Liver (tissue), 9 donors: ENCODE results near the gene GTF2F2. TPM values are rescaled to one million over a fixed set of nuclear protein-coding genes. Genes with fewer than 3 reads are reported as not detected.

Experiments used
- DNase-seq: peaks from one replicate; pipeline ENCODE4 v3.0.0-alpha.2; 2017; ENCODE audit warnings: low spot score
- H3K27ac ChIP-seq, 2 donors: one replicate each; pipeline ENCODE4 v1.7.0; 2013; ENCODE audit warnings: inconsistent platforms in 2 of 2, low read length in 2 of 2, control low read depth in 1 of 2, low read depth in 1 of 2, mild to moderate bottlenecking in 1 of 2
- H3K27me3 ChIP-seq, 4 donors: one replicate each; pipeline versions ENCODE4 v1.6.1 to v1.7.0; 2013; ENCODE audit warnings: low read length in 3 of 4, inconsistent platforms in 1 of 4, mild to moderate bottlenecking in 1 of 4, moderate library complexity in 1 of 4; ENCODE audit not compliant: control insufficient read depth in 4 of 4, insufficient read depth in 4 of 4
- H3K36me3 ChIP-seq, 4 donors: one replicate each; pipeline versions ENCODE4 v1.6.1 to v1.7.0; 2013; ENCODE audit warnings: low read length in 3 of 4, mild to moderate bottlenecking in 3 of 4, low read depth in 1 of 4, moderate library complexity in 1 of 4; ENCODE audit not compliant: control insufficient read depth in 4 of 4, insufficient read depth in 3 of 4
- H3K4me1 ChIP-seq, 4 donors: one replicate each; pipeline versions ENCODE4 v1.6.1 to v1.7.0; 2013; ENCODE audit warnings: low read length in 3 of 4, mild to moderate bottlenecking in 3 of 4, moderate library complexity in 1 of 4; ENCODE audit not compliant: control insufficient read depth in 4 of 4, insufficient read depth in 4 of 4
- H3K4me3 ChIP-seq, 3 donors: one replicate each; pipeline versions ENCODE4 v1.6.1 to v1.7.0; 2013; ENCODE audit warnings: low read length in 3 of 3, control low read depth in 1 of 3, low read depth in 1 of 3, mild to moderate bottlenecking in 1 of 3
- H3K9ac ChIP-seq, 2 donors: one replicate each; pipeline ENCODE4 v1.7.0; 2013; ENCODE audit warnings: low read length in 2 of 2, mild to moderate bottlenecking in 2 of 2, moderate library complexity in 2 of 2, control low read depth in 1 of 2, low read depth in 1 of 2
- H3K9me3 ChIP-seq, 4 donors: one replicate each; pipeline versions ENCODE4 v1.6.1 to v1.7.0; 2013; ENCODE audit warnings: low read length in 3 of 4; ENCODE audit not compliant: control insufficient read depth in 4 of 4
- ATF3 ChIP-seq: IDR thresholded peaks from 2 replicates; pipeline ENCODE4 v1.6.1; 2016; ENCODE audit warnings: antibody characterized with exemption
- EGR1 ChIP-seq, 2 donors: IDR thresholded peaks; 2 replicates each; pipeline ENCODE4 v1.6.1; 2016 to 2018; ENCODE audit warnings: antibody characterized with exemption in 2 of 2, low read depth in 2 of 2
- FOXA1 ChIP-seq: IDR thresholded peaks from 2 replicates; pipeline ENCODE4 v1.6.1; 2016; ENCODE audit warnings: antibody characterized with exemption
- FOXA2 ChIP-seq: IDR thresholded peaks from 2 replicates; pipeline ENCODE4 v1.6.1; 2016; ENCODE audit warnings: antibody characterized with exemption
- GABPA ChIP-seq, 2 donors: IDR thresholded peaks in 1 of 2; conservative IDR thresholded peaks in 1 of 2; 2 replicates each; pipeline ENCODE4 v1.6.1; 2016; ENCODE audit warnings: antibody characterized with exemption in 2 of 2, mild to moderate bottlenecking in 1 of 2, moderate library complexity in 1 of 2
- JUND ChIP-seq, 2 donors: IDR thresholded peaks; 2 replicates each; pipeline ENCODE4 v1.6.1; 2016; ENCODE audit warnings: antibody characterized with exemption in 2 of 2
- NR2F2 ChIP-seq: IDR thresholded peaks from 2 replicates; pipeline ENCODE4 v1.6.1; 2016; ENCODE audit warnings: antibody characterized with exemption
- RAD21 ChIP-seq, 2 donors: IDR thresholded peaks; 2 replicates each; pipeline ENCODE4 v1.6.1; 2016; ENCODE audit warnings: antibody characterized with exemption in 2 of 2, mild to moderate bottlenecking in 2 of 2
- SP1 ChIP-seq: IDR thresholded peaks from 2 replicates; pipeline ENCODE4 v1.6.1; 2018; ENCODE audit warnings: antibody characterized with exemption, mild to moderate bottlenecking
- TAF1 ChIP-seq: conservative IDR thresholded peaks from 2 replicates; pipeline ENCODE4 v1.6.1; 2016; ENCODE audit warnings: antibody characterized with exemption, mild to moderate bottlenecking
- ZBTB33 ChIP-seq: IDR thresholded peaks from 2 replicates; pipeline ENCODE4 v1.6.1; 2016; ENCODE audit warnings: antibody characterized with exemption
- WGBS: extraction: QIAGEN DNeasy Blood & Tissue Kit; methylation state at CpG from one replicate; pipeline ENCODE4 v1.1.7; 2013; 5-methylcytosine and 5-hydroxymethylcytosine counted together
- polyA plus RNA-seq, 2 donors: library from polyadenylated mRNA; stranded (reverse) in 1 of 2; unstranded in 1 of 2; fragments of 200-250 nt in 1 of 2; fragments of >200 nt in 1 of 2; fragmentation: Nextera tagmentation in 1 of 2; extraction: Ambion mirVana in 1 of 2; gene quantifications; one replicate each; pipeline versions ENCODE4 v1.2.1 to v1.2.3, GENCODE V29; 2013 to 2015
- total RNA-seq, 2 donors: library from RNA; depleted of rRNA; stranded (reverse); fragments of >200 nt; gene quantifications; one replicate each; pipeline ENCODE4 v1.2.3, GENCODE V29; 2014
- TF ChIP-seq, protein P1 (sequence below): fragments of 150-350 bp; IDR thresholded peaks from 2 replicates; pipeline ENCODE4 v1.5.1; 2017; ENCODE audit warnings: improper control_type of control experiment, low read depth, low read length; ENCODE audit not compliant: missing input control
- TF ChIP-seq, protein P2 (sequence below): IDR thresholded peaks from 2 replicates; pipeline ENCODE4 v1.6.1; 2016; ENCODE audit warnings: antibody characterized with exemption
- donor health status: healthy.
- donor health status: healthy.
- donor health status: healthy.
- donor health status: healthy.
- donor health status: healthy.

GTF2F2 gene
- total and polyA plus RNA-seq, 4 donors, result 6.0 to 8.5 (median 7.3) TPM

GRCh38 chr13:45303026-45303425 is 182.7 kb downstream of the GTF2F2 start (continued):
- TF ChIP-seq, protein P1, sequence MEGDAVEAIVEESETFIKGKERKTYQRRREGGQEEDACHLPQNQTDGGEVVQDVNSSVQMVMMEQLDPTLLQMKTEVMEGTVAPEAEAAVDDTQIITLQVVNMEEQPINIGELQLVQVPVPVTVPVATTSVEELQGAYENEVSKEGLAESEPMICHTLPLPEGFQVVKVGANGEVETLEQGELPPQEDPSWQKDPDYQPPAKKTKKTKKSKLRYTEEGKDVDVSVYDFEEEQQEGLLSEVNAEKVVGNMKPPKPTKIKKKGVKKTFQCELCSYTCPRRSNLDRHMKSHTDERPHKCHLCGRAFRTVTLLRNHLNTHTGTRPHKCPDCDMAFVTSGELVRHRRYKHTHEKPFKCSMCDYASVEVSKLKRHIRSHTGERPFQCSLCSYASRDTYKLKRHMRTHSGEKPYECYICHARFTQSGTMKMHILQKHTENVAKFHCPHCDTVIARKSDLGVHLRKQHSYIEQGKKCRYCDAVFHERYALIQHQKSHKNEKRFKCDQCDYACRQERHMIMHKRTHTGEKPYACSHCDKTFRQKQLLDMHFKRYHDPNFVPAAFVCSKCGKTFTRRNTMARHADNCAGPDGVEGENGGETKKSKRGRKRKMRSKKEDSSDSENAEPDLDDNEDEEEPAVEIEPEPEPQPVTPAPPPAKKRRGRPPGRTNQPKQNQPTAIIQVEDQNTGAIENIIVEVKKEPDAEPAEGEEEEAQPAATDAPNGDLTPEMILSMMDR, result no peak
- no peak for TF ChIP-seq FOXA1
- no peak for TF ChIP-seq TAF1
- TF ChIP-seq NR2F2, result no peak
- no peak for TF ChIP-seq FOXA2
- no peak for TF ChIP-seq SP1
- TF ChIP-seq RAD21 (IDR thresholded peaks at IDR 0.05), result no peak

DNA sequence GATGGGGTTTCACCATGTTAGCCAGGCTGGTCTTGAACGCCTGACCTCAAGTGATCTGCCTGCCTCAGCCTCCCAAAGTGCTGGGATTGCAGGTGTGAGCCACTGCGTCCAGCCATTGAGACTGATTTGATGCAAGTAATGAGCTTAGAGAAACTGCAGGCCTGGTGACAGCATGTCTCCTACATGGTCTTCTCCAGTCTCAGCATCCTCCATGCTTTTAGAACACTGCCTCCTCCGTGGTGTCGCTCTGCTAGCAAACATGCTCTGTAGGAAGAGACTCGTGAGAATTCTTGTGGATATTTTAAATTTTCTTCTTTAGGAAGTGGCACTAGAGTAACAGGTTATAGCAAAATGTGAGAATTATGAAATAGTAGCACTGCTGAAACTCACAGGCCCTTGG is 183.6 kb downstream of the GTF2F2 start:
- H3K9me3 ChIP-seq, result no peaks in the 10 kb centered on the region
- DNase-seq, result no peak
- no peak overlapping the region for H3K9ac ChIP-seq
- WGBS, result 84% methylated on average over 5 of the region's 5 CpGs
- no peaks in the 10 kb centered on the region for H3K36me3 ChIP-seq
- H3K4me1 ChIP-seq, result no peaks in the 10 kb centered on the region
- no peaks in the 10 kb centered on the region for H3K27me3 ChIP-seq
- no peak overlapping the region for H3K4me3 ChIP-seq
- H3K27ac ChIP-seq, result no peak overlapping the region
- TF ChIP-seq, protein P2, sequence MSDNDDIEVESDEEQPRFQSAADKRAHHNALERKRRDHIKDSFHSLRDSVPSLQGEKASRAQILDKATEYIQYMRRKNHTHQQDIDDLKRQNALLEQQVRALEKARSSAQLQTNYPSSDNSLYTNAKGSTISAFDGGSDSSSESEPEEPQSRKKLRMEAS, result no peak
- TF ChIP-seq ZBTB33, result no peak

DNA sequence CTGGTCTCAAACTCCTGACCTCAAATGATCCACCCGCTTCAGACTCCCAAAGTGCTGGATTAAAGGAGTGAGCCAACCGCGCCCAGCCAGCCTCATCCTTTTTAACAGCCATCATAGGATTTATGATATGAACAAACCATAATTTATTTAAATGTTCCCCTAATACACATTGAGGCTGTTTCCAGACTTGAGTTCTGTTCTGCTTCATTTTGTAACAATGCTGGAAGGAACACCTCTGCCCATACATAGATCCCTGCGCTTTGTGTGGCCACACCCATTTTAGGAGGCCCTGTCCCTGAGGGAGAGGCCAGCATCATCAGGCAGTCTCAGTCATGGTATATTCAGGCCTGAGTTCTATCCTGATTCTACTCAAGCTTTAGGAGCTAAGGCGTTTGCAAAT is 184.8 kb downstream of the GTF2F2 start:
- Histone ChIP-seq H3K27ac (no peak overlapping the region), H3K36me3 (no peaks in the 10 kb centered on the region), H3K9ac (no peak overlapping the region), H3K4me1 (no peaks in the 10 kb centered on the region), H3K4me3 (no peak overlapping the region), H3K9me3 (no peaks in the 10 kb centered on the region), H3K27me3 (no peaks in the 10 kb centered on the region)
- WGBS, result 85% methylated on average over 5 of the region's 5 CpGs
- TF ChIP-seq ATF3 (no peak), RAD21 (IDR thresholded peaks at IDR 0.05) (no peak), EGR1 (IDR thresholded peaks at IDR 0.05; ENCODE audit: low read depth in 2 of 2) (no peak), JUND (IDR thresholded peaks at IDR 0.05) (no peak), GABPA (IDR thresholded peaks at IDR 0.05 in 1 of 2, conservative IDR thresholded peaks at IDR 0.05 in 1 of 2) (no peak), TAF1 (no peak), ZBTB33 (no peak)
- TF ChIP-seq, protein P1, result no peak
- DNase-seq, result no peak
